Hepatocyte (in vitro differentiated cells): Measurements from ENCODE around the gene ZNRF4.

ENCODE experiments used
- EZH2 ChIP-seq: fragments of 200-600 bp; sonication (generic); IDR thresholded peaks from 2 replicates; pipeline ENCODE4 v1.6.1; 2016; ENCODE audit warnings: antibody characterized with exemption, mild to moderate bottlenecking, borderline replicate concordance
- EZH2phosphoT487 ChIP-seq: fragments of 200-600 bp; sonication (generic); IDR thresholded peaks from one replicate; pipeline ENCODE4 v1.6.1; 2018; ENCODE audit warnings: antibody characterized with exemption, mild to moderate bottlenecking, low read depth, moderate library complexity; ENCODE audit not compliant: unreplicated experiment, severe bottlenecking
- TF ChIP-seq, protein P1 (sequence below): fragments of 200-600 bp; sonication (generic); IDR thresholded peaks from 2 replicates; pipeline ENCODE4 v1.5.1; 2016; ENCODE audit warnings: antibody characterized with exemption, mild to moderate bottlenecking; ENCODE audit not compliant: poor library complexity

DNA sequence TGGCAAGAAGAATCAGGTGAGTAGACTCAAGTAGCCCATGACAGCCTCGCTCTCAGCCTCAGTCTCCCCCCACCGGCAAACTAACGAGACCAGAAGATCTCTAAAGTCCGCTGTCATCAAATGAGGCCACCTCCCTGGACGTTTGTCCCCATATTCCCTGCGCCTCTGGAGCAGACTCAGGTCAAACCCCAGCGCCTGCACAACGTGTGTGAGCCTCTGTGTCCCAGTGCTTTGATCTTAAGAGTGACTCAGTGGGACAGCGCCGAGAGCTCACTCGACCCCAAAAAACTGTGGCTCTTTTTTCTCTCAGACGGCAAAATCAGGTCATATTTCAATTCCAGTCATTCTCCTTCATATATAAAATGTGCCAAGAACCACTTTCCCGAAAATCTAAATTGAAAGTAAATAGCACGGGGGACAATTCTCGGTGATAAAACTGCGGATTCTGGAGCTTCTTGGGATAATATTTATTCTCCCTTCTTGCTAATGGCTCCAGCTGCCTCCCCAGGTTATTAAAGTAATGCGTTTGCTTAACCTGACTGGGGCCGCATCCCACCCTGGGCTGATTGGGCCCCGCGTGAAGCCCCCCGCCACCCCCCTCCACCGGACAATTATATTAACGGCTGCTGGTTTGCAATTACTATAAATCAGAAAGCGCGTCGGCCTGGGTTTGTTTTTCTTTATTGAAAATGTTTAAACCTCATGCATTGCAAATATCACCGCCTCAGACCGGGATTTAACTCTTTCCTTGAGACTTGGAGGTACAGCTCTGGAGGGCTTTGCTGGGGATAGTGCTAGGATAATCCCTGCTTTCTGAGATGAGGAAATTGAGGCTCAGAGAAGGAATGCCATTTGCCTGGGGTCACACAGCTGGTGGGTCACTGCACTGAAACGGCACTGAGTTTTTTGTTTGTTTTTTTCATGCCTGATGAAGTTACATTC lies 37.5 kb upstream of the ZNRF4 start:
- TF ChIP-seq, protein P1, sequence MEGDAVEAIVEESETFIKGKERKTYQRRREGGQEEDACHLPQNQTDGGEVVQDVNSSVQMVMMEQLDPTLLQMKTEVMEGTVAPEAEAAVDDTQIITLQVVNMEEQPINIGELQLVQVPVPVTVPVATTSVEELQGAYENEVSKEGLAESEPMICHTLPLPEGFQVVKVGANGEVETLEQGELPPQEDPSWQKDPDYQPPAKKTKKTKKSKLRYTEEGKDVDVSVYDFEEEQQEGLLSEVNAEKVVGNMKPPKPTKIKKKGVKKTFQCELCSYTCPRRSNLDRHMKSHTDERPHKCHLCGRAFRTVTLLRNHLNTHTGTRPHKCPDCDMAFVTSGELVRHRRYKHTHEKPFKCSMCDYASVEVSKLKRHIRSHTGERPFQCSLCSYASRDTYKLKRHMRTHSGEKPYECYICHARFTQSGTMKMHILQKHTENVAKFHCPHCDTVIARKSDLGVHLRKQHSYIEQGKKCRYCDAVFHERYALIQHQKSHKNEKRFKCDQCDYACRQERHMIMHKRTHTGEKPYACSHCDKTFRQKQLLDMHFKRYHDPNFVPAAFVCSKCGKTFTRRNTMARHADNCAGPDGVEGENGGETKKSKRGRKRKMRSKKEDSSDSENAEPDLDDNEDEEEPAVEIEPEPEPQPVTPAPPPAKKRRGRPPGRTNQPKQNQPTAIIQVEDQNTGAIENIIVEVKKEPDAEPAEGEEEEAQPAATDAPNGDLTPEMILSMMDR, result no peak
- TF ChIP-seq EZH2 (no peak), EZH2phosphoT487 (no peak)
